Cardiac muscle cell (in vitro differentiated cells and primary cell): ENCODE measurements around the gene HOXB2. TPM values are rescaled to one million over a fixed set of nuclear protein-coding genes. Genes with fewer than 3 reads are reported as not detected.

Experiments used
- DNase-seq, 2 donors: peaks; one replicate each; pipeline versions ENCODE4 v3.0.0 to v3.0.0-alpha.2; 2010 to 2017; ENCODE audit warnings: low read depth in 1 of 2, low spot score in 1 of 2
- H3K27ac ChIP-seq: fragments of 200-600 bp; sonication (generic); 2 replicates; pipeline ENCODE4 v1.5.1; 2016
- H3K27me3 ChIP-seq: fragments of 200-600 bp; sonication (generic); 2 replicates; pipeline ENCODE4 v1.6.0; 2016; ENCODE audit warnings: control low read depth
- H3K36me3 ChIP-seq: fragments of 200-600 bp; sonication (generic); 2 replicates; pipeline ENCODE4 v1.5.1; 2016; ENCODE audit warnings: control low read depth
- H3K4me1 ChIP-seq: fragments of 200-600 bp; sonication (generic); 2 replicates; pipeline ENCODE4 v1.8.1; 2017; ENCODE audit warnings: low read depth, mild to moderate bottlenecking, mixed run types
- H3K4me3 ChIP-seq: fragments of 200-600 bp; sonication (generic); 2 replicates; pipeline ENCODE4 v1.5.1; 2016; ENCODE audit warnings: mild to moderate bottlenecking
- H3K9me3 ChIP-seq: fragments of 200-600 bp; sonication (generic); 2 replicates; pipeline ENCODE4 v1.5.1; 2017; ENCODE audit warnings: low read depth, mild to moderate bottlenecking, control low read depth
- polyA plus RNA-seq: library from polyadenylated mRNA; unstranded; fragments of >200 nt; fragmentation: Nextera tagmentation; extraction: Ambion mirVana; gene quantifications from 2 replicates; pipeline ENCODE4 v1.2.1, GENCODE V29; 2016
- total RNA-seq: library from RNA; depleted of rRNA; stranded (reverse); fragments of >200 nt; gene quantifications from 2 replicates; pipeline ENCODE4 v1.2.3, GENCODE V29; 2016
- TF ChIP-seq, protein P1 (sequence below): IDR thresholded peaks from 2 replicates; pipeline ENCODE4 v1.5.1; 2012; ENCODE audit warnings: low read depth, mild to moderate bottlenecking, low read length

The HOXB2 gene
- total and polyA plus RNA-seq, 2 experiments from 2014 or later = 107 to 111 TPM

DNA sequence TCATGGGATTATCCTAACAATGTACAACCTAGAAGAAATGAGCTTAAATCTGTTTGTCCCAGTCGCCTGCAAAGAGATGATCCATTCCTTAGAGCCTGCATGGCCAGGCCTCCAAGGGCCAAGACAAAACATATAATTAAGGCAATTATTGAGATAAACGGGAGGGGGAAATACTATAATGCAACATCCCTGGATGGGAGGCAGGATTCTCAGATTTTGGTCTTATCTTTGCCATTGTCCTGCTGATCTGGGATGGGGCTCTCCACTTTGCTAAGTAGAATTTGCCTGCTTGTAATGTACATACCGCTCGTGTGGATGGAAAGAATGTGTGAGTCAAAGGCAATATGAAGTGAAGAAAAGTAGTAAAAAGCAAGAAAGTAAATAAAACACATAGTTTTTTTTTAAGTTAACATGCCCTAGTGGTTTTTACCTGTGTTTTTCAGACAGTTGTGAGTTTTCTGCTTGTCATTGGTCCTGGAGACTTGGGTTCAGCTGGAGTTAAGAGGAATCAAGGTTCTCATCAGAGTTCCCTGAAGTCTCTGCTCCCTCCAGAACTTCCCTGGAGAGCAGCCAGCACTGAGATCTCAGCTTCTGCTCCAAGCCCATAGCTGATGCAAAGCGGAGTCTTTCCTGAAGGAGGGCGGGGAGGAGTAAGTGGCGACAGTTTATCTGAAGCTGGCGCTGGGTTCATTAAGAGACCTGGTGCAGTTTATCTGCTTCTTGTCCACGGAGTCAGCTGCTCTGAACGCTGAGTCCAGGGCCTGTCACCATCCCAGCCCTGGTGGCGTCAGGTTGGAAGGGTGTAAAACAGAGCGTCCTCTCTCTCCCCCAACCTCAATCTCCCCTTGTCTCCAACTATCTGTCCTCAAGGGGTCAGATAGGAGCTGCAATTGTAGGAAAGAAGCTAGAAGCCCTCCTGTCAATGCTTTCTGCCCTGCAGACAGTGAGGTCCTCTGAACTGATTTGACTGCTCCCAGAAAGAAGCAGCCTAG, 44.2 kb downstream of the HOXB2 start:
- Histone ChIP-seq H3K4me1 (peaks cover 79% of the 10 kb centered on the region), H3K27ac (peak overlapping the region; percentile 55), H3K27me3 (no peaks in the 10 kb centered on the region), H3K4me3 (no peak overlapping the region), H3K36me3 (no peaks in the 10 kb centered on the region), H3K9me3 (no peaks in the 10 kb centered on the region)
- peak; percentile 69 to 95 for DNase-seq
- TF ChIP-seq, protein P1, sequence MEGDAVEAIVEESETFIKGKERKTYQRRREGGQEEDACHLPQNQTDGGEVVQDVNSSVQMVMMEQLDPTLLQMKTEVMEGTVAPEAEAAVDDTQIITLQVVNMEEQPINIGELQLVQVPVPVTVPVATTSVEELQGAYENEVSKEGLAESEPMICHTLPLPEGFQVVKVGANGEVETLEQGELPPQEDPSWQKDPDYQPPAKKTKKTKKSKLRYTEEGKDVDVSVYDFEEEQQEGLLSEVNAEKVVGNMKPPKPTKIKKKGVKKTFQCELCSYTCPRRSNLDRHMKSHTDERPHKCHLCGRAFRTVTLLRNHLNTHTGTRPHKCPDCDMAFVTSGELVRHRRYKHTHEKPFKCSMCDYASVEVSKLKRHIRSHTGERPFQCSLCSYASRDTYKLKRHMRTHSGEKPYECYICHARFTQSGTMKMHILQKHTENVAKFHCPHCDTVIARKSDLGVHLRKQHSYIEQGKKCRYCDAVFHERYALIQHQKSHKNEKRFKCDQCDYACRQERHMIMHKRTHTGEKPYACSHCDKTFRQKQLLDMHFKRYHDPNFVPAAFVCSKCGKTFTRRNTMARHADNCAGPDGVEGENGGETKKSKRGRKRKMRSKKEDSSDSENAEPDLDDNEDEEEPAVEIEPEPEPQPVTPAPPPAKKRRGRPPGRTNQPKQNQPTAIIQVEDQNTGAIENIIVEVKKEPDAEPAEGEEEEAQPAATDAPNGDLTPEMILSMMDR = peak; percentile 31

DNA sequence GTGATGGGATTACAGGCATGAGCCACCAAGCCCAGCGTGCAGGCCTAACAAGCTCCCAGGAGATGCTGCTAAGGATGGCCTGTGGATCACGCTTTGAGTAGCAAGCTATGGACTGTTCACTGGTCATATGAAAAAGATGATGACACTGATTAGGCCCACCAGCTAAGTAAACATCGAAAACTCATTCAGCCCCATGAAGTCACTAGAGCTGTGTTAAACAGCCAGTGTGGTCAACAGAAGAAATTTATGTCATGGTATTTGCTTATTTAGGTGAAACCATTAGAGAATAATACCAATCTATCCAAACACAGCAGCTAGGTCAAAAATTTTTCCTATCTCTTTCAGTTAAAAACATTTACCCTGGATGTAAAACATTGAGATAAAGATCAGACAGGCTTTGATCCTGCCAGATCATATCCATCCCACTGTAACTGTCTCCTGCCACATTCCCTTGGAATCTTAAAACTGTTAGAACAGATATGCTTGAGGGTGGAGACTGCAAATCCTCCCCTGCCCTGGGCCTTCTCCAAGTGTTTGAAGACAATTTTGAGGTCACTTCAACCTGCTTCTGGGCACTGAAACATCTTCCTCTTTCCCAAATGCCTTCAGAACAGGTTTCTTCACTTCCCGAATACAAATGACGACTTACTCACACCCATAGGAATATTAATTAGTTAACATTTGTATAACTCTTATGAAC, 45.0 kb downstream of the HOXB2 start:
- Histone ChIP-seq H3K9me3 (no peaks in the 10 kb centered on the region), H3K4me1 (peaks cover 76% of the 10 kb centered on the region), H3K27ac (peak overlapping the region; percentile 55), H3K36me3 (no peaks in the 10 kb centered on the region), H3K27me3 (no peaks in the 10 kb centered on the region), H3K4me3 (no peak overlapping the region)
- TF ChIP-seq, protein P1 = no peak
- no peak for DNase-seq

DNA sequence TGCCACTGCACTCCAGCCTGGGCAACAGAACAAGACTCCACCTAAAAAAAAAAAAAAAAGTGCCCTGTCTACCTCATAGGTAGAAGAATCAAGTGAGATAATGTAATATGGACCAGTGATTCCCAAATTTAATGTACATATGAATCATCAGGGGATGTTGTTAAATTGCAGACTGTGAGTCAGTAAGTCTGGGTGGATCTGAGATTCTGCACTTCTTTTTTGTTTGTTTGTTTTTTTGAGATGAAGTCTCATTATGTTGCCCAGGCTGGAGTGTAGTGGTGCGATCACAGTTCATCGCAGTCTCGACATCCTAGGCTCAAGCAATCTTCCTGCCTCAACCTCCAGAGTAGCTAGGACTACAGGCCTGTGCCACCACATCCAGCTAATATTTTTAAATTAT, 45.7 kb downstream of the HOXB2 start:
- no peak for DNase-seq
- no peaks in the 10 kb centered on the region for H3K27me3 ChIP-seq

DNA sequence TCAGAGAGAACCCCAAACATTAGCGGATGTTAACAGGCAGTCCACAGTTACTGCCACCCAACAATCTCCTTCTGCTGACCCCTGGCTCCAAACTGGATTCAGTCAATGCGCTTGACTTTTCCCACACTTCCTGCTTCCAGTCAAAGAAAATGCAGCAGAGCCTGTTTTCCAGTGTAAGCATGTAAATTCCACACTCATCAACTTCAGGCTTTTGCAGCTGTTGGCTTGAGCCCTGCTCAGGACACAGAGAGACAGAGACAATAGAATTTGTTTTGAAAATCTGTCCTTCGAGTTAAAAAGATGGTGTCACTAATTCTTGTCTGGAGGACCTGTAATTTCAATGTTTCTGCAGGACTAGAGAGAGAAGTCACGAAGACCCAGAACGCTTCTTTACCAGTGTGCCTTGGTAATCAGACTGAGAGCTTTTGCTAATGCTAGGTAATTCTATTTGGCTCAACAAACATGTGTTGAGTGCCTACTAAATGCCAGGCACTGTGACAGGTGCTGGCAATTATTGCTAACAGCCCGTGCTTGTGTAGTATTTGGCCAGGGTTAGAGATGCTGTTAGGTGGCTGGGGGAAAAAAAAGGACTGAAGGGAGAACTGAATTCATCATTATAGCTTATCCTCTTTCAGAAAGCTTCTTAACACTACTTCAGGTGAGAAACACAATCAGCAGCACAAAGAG, 46.6 kb downstream of the HOXB2 start:
- Histone ChIP-seq H3K36me3 (no peaks in the 10 kb centered on the region), H3K4me3 (no peak overlapping the region), H3K4me1 (peaks cover 68% of the 10 kb centered on the region), H3K27ac (peak overlapping the region; percentile 29), H3K9me3 (no peaks in the 10 kb centered on the region), H3K27me3 (no peaks in the 10 kb centered on the region)
- DNase-seq = no peak
- TF ChIP-seq, protein P1 = no peak

More for the DNA sequence above, 45.7 kb downstream of the HOXB2 start:
- TF ChIP-seq, protein P1 = no peak
- Histone ChIP-seq H3K9me3 (no peaks in the 10 kb centered on the region), H3K36me3 (no peaks in the 10 kb centered on the region), H3K4me3 (no peak overlapping the region), H3K27ac (no peak overlapping the region), H3K4me1 (peaks cover 71% of the 10 kb centered on the region)

DNA sequence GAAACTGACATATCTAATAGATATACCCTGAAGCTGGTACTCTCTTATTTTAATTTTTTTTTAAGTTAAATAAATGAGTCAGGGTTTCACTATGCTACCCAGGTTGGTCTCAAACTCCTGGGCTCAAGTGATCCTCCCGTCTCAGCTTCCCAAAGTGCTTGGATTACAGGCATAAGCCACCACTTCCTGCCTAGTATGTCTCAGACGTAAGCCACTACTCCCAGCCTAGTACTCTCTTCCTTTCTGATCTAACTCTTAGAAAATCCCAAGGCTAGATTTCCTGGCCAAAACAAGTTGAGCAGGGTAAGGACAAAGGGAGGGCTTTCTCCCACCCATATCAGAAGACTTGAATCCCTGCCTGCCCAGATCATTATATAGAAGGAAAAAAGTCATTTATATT, 47.8 kb downstream of the HOXB2 start:
- Histone ChIP-seq H3K27ac (no peak overlapping the region), H3K4me1 (peaks cover 66% of the 10 kb centered on the region), H3K9me3 (no peaks in the 10 kb centered on the region), H3K4me3 (no peak overlapping the region), H3K27me3 (no peaks in the 10 kb centered on the region), H3K36me3 (no peaks in the 10 kb centered on the region)
- peak in 1 of 2 donors; percentile 40 for DNase-seq
- TF ChIP-seq, protein P1 = no peak
